Thymus (tissue), 11 donors: Measurements from ENCODE around the gene TRMT1. TPM values are rescaled to one million over a fixed set of nuclear protein-coding genes. Genes with fewer than 3 reads are reported as not detected.

Experiments used
- DNase-seq, 9 donors: peaks; one replicate each; pipeline ENCODE4 v3.0.0-alpha.2; 2013; ENCODE audit warnings: low spot score in 9 of 9, low read depth in 6 of 9, missing footprints in 1 of 9
- H3K27ac ChIP-seq, 2 donors: one replicate each; pipeline ENCODE4 v1.5.1; 2013; ENCODE audit warnings: control low read depth in 1 of 2, low read depth in 1 of 2, low read length in 1 of 2, mild to moderate bottlenecking in 1 of 2, moderate library complexity in 1 of 2
- H3K27me3 ChIP-seq, 2 donors: one replicate each; pipeline ENCODE4 v1.5.1; 2013; ENCODE audit warnings: low read length in 1 of 2; ENCODE audit not compliant: control insufficient read depth in 2 of 2, insufficient read depth in 1 of 2
- H3K36me3 ChIP-seq, 2 donors: one replicate each; pipeline ENCODE4 v1.5.1; 2013; ENCODE audit warnings: low read length in 1 of 2, mild to moderate bottlenecking in 1 of 2, moderate library complexity in 1 of 2; ENCODE audit not compliant: control insufficient read depth in 2 of 2, insufficient read depth in 2 of 2
- H3K4me1 ChIP-seq, 2 donors: one replicate each; pipeline ENCODE4 v1.5.1; 2013; ENCODE audit warnings: low read length in 2 of 2; ENCODE audit not compliant: control insufficient read depth in 2 of 2, insufficient read depth in 2 of 2
- H3K4me3 ChIP-seq, 2 donors: one replicate each; pipeline ENCODE4 v1.5.1; 2013; ENCODE audit warnings: low read length in 2 of 2, control low read depth in 1 of 2, mild to moderate bottlenecking in 1 of 2
- H3K9me3 ChIP-seq, 2 donors: one replicate each; pipeline ENCODE4 v1.5.1; 2013; ENCODE audit warnings: low read length in 1 of 2, mild to moderate bottlenecking in 1 of 2; ENCODE audit not compliant: control insufficient read depth in 2 of 2, insufficient read depth in 1 of 2
- WGBS: extraction: QIAGEN DNeasy Blood & Tissue Kit; methylation state at CpG from one replicate; pipeline ENCODE4 v1.1.7; 2013; 5-methylcytosine and 5-hydroxymethylcytosine counted together
- polyA plus RNA-seq: library from polyadenylated mRNA; stranded (reverse); fragments of 200-250 nt; gene quantifications from one replicate; pipeline ENCODE4 v1.2.3, GENCODE V29; 2013
- total RNA-seq: library from RNA; stranded (reverse); fragments of 120-200 nt; gene quantifications from one replicate; pipeline ENCODE4 v1.2.4, GENCODE V29; 2013
- donor health status: healthy.

Gene TRMT1
- total and polyA plus RNA-seq, 2 donors, result 20.2 to 69.9 TPM

GRCh38 chr19:13100841-13101589 is 15.5 kb downstream of the TRMT1 start:
- peak in 1 of 9 donors; percentile 39 for DNase-seq
- 28% methylated on average over 18 of the region's 18 CpGs for WGBS
- Histone ChIP-seq H3K36me3 (no peaks in the 10 kb centered on the region), H3K27me3 (peaks cover 24 to 71% of the 10 kb centered on the region in 2 donors), H3K4me3 (peak overlapping the region in 1 of 2 donors; percentile 30), H3K9me3 (peaks cover 0 to 8% of the 10 kb centered on the region in 2 donors), H3K4me1 (peaks cover 33 to 78% of the 10 kb centered on the region in 2 donors), H3K27ac (peak overlapping the region in 1 of 2 donors; percentile 26)

- peak overlapping the region; percentile 52 to 81 for H3K4me3 ChIP-seq
- peaks cover 0 to 8% of the 10 kb centered on the region in 2 donors for H3K9me3 ChIP-seq
- peak in 1 of 9 donors; percentile 70 for DNase-seq
- 34% methylated on average over 12 of the region's 12 CpGs for WGBS
- H3K36me3 ChIP-seq, result no peaks in the 10 kb centered on the region
- H3K4me1 ChIP-seq, result peaks cover 37 to 85% of the 10 kb centered on the region in 2 donors
- peaks cover 32 to 80% of the 10 kb centered on the region in 2 donors for H3K27me3 ChIP-seq
- H3K27ac ChIP-seq, result peak overlapping the region; percentile 77 to 88
These were observed 16.4 kb downstream of the TRMT1 start for GRCh38 chr19:13100031-13100588.

GRCh38 chr19:13099073-13099999 is 17.2 kb downstream of the TRMT1 start:
- no peaks in the 10 kb centered on the region for H3K36me3 ChIP-seq
- DNase-seq, result peak in 5 of 9 donors; percentile 61 to 88 (median 76)
- H3K27me3 ChIP-seq, result peaks cover 40 to 88% of the 10 kb centered on the region in 2 donors
- WGBS, result 4% methylated on average over 77 of the region's 77 CpGs
- H3K4me1 ChIP-seq, result peaks cover 38 to 85% of the 10 kb centered on the region in 2 donors
- H3K27ac ChIP-seq, result peak overlapping the region; percentile 77 to 88
- H3K4me3 ChIP-seq, result peak overlapping the region; percentile 52 to 81
- H3K9me3 ChIP-seq, result peaks cover 0 to 8% of the 10 kb centered on the region in 2 donors

- WGBS, result 4% methylated on average over 58 of the region's 58 CpGs
- Histone ChIP-seq H3K4me1 (peaks cover 34 to 85% of the 10 kb centered on the region in 2 donors), H3K27me3 (peaks cover 41 to 95% of the 10 kb centered on the region in 2 donors)
These were observed 18.1 kb downstream of the TRMT1 start for GRCh38 chr19:13098277-13099072.

GRCh38 chr19:13097463-13098258 is 18.9 kb downstream of the TRMT1 start:
- WGBS, result 2% methylated on average over 69 of the region's 69 CpGs
- DNase-seq, result no peak
- H3K4me1 ChIP-seq, result peaks cover 27 to 77% of the 10 kb centered on the region in 2 donors
- peak overlapping the region in 1 of 2 donors; percentile 81 for H3K4me3 ChIP-seq
- peaks cover 41 to 95% of the 10 kb centered on the region in 2 donors for H3K27me3 ChIP-seq
- peaks cover 0 to 8% of the 10 kb centered on the region in 2 donors for H3K9me3 ChIP-seq
- no peaks in the 10 kb centered on the region for H3K36me3 ChIP-seq
- no peak overlapping the region for H3K27ac ChIP-seq

More at GRCh38 chr19:13098277-13099072, 18.1 kb downstream of the TRMT1 start:
- peak in 2 of 9 donors; percentile 47 to 75 for DNase-seq
- H3K9me3 ChIP-seq, result peaks cover 0 to 8% of the 10 kb centered on the region in 2 donors
- H3K36me3 ChIP-seq, result no peaks in the 10 kb centered on the region
- peak overlapping the region; percentile 29 to 77 for H3K27ac ChIP-seq
- peak overlapping the region; percentile 52 to 81 for H3K4me3 ChIP-seq

- H3K36me3 ChIP-seq, result no peaks in the 10 kb centered on the region
- peaks cover 0 to 8% of the 10 kb centered on the region in 2 donors for H3K9me3 ChIP-seq
- peak overlapping the region in 1 of 2 donors; percentile 9 for H3K4me3 ChIP-seq
- DNase-seq, result peak in 1 of 9 donors; percentile 51
- peaks cover 24 to 75% of the 10 kb centered on the region in 2 donors for H3K4me1 ChIP-seq
- peaks cover 41 to 95% of the 10 kb centered on the region in 2 donors for H3K27me3 ChIP-seq
- WGBS, result 5% methylated on average over 20 of the region's 20 CpGs
- H3K27ac ChIP-seq, result no peak overlapping the region
These were observed 19.5 kb downstream of the TRMT1 start for GRCh38 chr19:13097033-13097462.

- H3K9me3 ChIP-seq, result peaks cover 0 to 8% of the 10 kb centered on the region in 2 donors
- H3K36me3 ChIP-seq, result no peaks in the 10 kb centered on the region
- no peak for DNase-seq
- peaks cover 21 to 76% of the 10 kb centered on the region in 2 donors for H3K4me1 ChIP-seq
- no peak overlapping the region for H3K27ac ChIP-seq
- 7% methylated on average over 44 of the region's 44 CpGs for WGBS
- H3K27me3 ChIP-seq, result peaks cover 41 to 95% of the 10 kb centered on the region in 2 donors
- peak overlapping the region; percentile 16 to 24 for H3K4me3 ChIP-seq
These were observed 20.3 kb downstream of the TRMT1 start for GRCh38 chr19:13095934-13096927.
